HG03439 (cell line): ENCODE results near the gene GTPBP8.

Source experiments
- ATAC-seq: cut with Tn5 transposase; IDR thresholded peaks from one replicate; pipeline ENCODE4 v1.9.1; 2021; ENCODE audit warnings: mild to moderate bottlenecking, moderate library complexity; ENCODE audit not compliant: unreplicated experiment

Gene GTPBP8

GRCh38 chr3:112990672-112991602 lies at the start of gene GTPBP8:
Gene GTPBP8, plus strand, starts transcription at chr3:112990984. Its CDS starts 16 bp downstream, at chr3:112991000.
- peak; percentile 97 for ATAC-seq

- no peak for ATAC-seq
These were observed 42.4 kb upstream of the GTPBP8 start for GRCh38 chr3:112948346-112948838.

- no peak for ATAC-seq
These were observed 34.4 kb upstream of the GTPBP8 start for GRCh38 chr3:112956351-112956750.

- peak; percentile 81 for ATAC-seq
These were observed 31.8 kb upstream of the GTPBP8 start for GRCh38 chr3:112958811-112959560.

GRCh38 chr3:112963683-112964082 lies 27.1 kb upstream of the GTPBP8 start:
- ATAC-seq = no peak

- ATAC-seq = no peak
These were observed 25.1 kb upstream of the GTPBP8 start for GRCh38 chr3:112965656-112966055.

- ATAC-seq = no peak
These were observed 24.2 kb upstream of the GTPBP8 start for GRCh38 chr3:112966633-112967032.

GRCh38 chr3:112967425-112967824 lies 23.4 kb upstream of the GTPBP8 start:
- no peak for ATAC-seq

GRCh38 chr3:112967828-112968227 lies 23.0 kb upstream of the GTPBP8 start:
- no peak for ATAC-seq

GRCh38 chr3:112972158-112972557 lies 18.6 kb upstream of the GTPBP8 start:
- ATAC-seq = no peak

GRCh38 chr3:112973325-112974177 lies 17.2 kb upstream of the GTPBP8 start:
- peak; percentile 76 for ATAC-seq

GRCh38 chr3:112974178-112974517 lies 16.6 kb upstream of the GTPBP8 start:
- peak; percentile 22 for ATAC-seq

- ATAC-seq = no peak
These were observed 15.9 kb upstream of the GTPBP8 start, which contains the start of gene CD200R1 for GRCh38 chr3:112974894-112975293. Gene CD200R1, minus strand, starts transcription at chr3:112975103. Its CDS starts 246 bp downstream, at chr3:112974857.

GRCh38 chr3:112976001-112976400 lies 14.8 kb upstream of the GTPBP8 start:
- no peak for ATAC-seq

- no peak for ATAC-seq
These were observed 13.8 kb upstream of the GTPBP8 start for GRCh38 chr3:112976953-112977352.

- ATAC-seq = no peak
These were observed 11.4 kb upstream of the GTPBP8 start for GRCh38 chr3:112979244-112979832.

- no peak for ATAC-seq
These were observed 10.7 kb upstream of the GTPBP8 start for GRCh38 chr3:112980080-112980479.

- no peak for ATAC-seq
These were observed 8.1 kb upstream of the GTPBP8 start for GRCh38 chr3:112982710-112983109.

- ATAC-seq = no peak
These were observed 6.3 kb upstream of the GTPBP8 start for GRCh38 chr3:112984485-112984884.

GRCh38 chr3:112987710-112988334 lies 3.0 kb upstream of the GTPBP8 start:
- ATAC-seq = no peak
